HG02943 (cell line): Measurements from ENCODE around the gene ADO.

Experiments used
- ATAC-seq: cut with Tn5 transposase; IDR thresholded peaks from one replicate; pipeline ENCODE4 v1.9.1; 2021; ENCODE audit warnings: mild to moderate bottlenecking, low read depth, moderate library complexity; ENCODE audit not compliant: unreplicated experiment

Gene ADO

GRCh38 chr10:62790571-62790970 is 13.9 kb upstream of the ADO start:
- no peak for ATAC-seq

GRCh38 chr10:62792261-62792660 is 12.3 kb upstream of the ADO start:
- ATAC-seq = no peak

- no peak for ATAC-seq
These were observed 10.2 kb upstream of the ADO start for GRCh38 chr10:62794306-62794705.

GRCh38 chr10:62795100-62795499 is 9.4 kb upstream of the ADO start:
- no peak for ATAC-seq

GRCh38 chr10:62795762-62796161 is 8.8 kb upstream of the ADO start:
- ATAC-seq = no peak

- no peak for ATAC-seq
These were observed 7.6 kb upstream of the ADO start for GRCh38 chr10:62796896-62797295.

- ATAC-seq = no peak
These were observed 2.6 kb upstream of the ADO start for GRCh38 chr10:62801871-62802270.

GRCh38 chr10:62803724-62804355 is 680 bp upstream of the ADO start:
- ATAC-seq = no peak

- peak; percentile 24 for ATAC-seq
These were observed 945 bp downstream of the ADO start for GRCh38 chr10:62805231-62806099.

GRCh38 chr10:62806251-62806650 is 1.7 kb downstream of the ADO start:
- no peak for ATAC-seq

GRCh38 chr10:62810156-62810902 is 5.8 kb downstream of the ADO start:
- no peak for ATAC-seq

GRCh38 chr10:62811159-62811875 is 6.8 kb downstream of the ADO start:
- no peak for ATAC-seq

GRCh38 chr10:62812672-62813439 is 8.3 kb downstream of the ADO start:
- no peak for ATAC-seq

- no peak for ATAC-seq
These were observed 8.9 kb downstream of the ADO start for GRCh38 chr10:62813453-62813852.

- no peak for ATAC-seq
These were observed 9.5 kb downstream of the ADO start for GRCh38 chr10:62813981-62814380.

- no peak for ATAC-seq
These were observed 10.3 kb downstream of the ADO start for GRCh38 chr10:62814756-62815380.

- ATAC-seq = no peak
These were observed 11.0 kb downstream of the ADO start for GRCh38 chr10:62815381-62816075.

GRCh38 chr10:62816076-62816330 is 11.5 kb downstream of the ADO start:
- no peak for ATAC-seq
